ENCODE data around the gene PHF11.

PHF11 gene

DNA sequence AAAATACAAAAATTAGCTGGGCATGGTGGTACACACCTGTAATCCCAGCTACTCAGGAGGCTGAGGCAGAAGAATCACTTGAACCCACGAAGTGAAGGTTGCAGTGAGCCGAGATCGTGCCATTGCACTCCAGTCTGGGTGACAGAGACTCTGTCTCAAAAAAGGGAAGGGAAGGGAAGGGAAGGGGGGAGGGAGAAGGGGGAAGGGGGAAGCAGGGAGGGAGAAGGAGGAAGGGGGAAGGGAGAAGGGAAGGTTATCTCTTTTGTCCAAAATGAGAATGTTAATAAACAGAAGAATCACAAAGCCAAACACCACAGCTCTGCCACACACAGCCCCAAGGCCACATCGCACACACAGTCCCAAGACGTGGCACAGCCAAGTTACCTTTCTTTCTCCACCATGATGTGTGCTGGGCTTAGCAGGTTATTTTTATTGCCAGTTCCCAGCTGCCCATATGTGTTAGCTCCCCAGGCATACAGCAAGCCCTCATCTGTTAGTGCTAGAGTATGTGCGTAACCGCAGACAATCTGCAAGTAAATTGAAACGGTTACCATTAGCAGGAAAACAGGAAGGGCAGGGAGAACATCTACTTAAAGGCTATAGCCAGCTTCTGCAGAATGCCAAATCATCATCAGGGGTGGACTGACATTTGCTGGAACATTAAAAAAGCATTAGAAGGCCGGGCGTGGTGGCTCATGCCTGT lies 55.3 kb downstream of the PHF11 start:
- no peak for TF ChIP-seq CTCF (IDR thresholded peaks at IDR 0.05; ENCODE audit: poor library complexity, severe bottlenecking)
- H3K36me3 ChIP-seq (ENCODE audit: low read depth), result peaks cover 30% of the 10 kb centered on the region
- H3K27ac ChIP-seq (ENCODE audit: poor library complexity, severe bottlenecking), result no peak overlapping the region
- DNase-seq (ENCODE audit: low spot score), result no peak
- H3K9me3 ChIP-seq (ENCODE audit: severe bottlenecking), result no peaks in the 10 kb centered on the region
- no peaks in the 10 kb centered on the region for H3K27me3 ChIP-seq (ENCODE audit: insufficient read depth, poor library complexity, severe bottlenecking)
- ATAC-seq (ENCODE audit: low read depth), result no peak
- H3K4me3 ChIP-seq (ENCODE audit: severe bottlenecking), result no peak overlapping the region
- no peaks in the 10 kb centered on the region for H3K4me1 ChIP-seq (ENCODE audit: insufficient read depth, poor library complexity, severe bottlenecking)

- no peak for TF ChIP-seq CTCF (IDR thresholded peaks at IDR 0.05; ENCODE audit: poor library complexity, severe bottlenecking)
- Histone ChIP-seq H3K27me3 (ENCODE audit: insufficient read depth, poor library complexity, severe bottlenecking) (no peaks in the 10 kb centered on the region), H3K4me1 (ENCODE audit: insufficient read depth, poor library complexity, severe bottlenecking) (no peaks in the 10 kb centered on the region), H3K27ac (ENCODE audit: poor library complexity, severe bottlenecking) (no peak overlapping the region), H3K4me3 (ENCODE audit: severe bottlenecking) (no peak overlapping the region), H3K9me3 (ENCODE audit: severe bottlenecking) (no peaks in the 10 kb centered on the region), H3K36me3 (ENCODE audit: low read depth) (peaks cover 13% of the 10 kb centered on the region)
- no peak for DNase-seq (ENCODE audit: low spot score)
- no peak for ATAC-seq (ENCODE audit: low read depth)
Observed at GRCh38 chr13:49553888-49554287, 58.1 kb downstream of the PHF11 start.

DNA sequence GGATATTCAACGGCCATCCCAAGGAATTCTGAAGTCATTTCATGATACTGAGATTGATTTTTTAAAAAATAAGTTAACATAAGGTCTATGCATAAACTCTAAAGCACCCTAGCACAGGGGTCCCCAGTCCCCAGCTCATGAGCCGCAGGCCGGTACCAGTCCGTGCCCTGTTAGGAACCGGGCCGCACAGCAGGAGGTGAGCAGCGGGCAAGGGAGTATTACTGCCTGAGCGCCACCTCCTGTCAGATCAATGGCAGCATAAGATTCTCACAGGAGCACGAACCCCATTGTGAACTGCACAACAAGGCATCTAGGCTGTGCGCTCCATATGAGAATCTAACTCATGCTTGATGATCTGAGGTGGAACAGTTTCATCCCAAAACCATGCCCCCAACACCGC lies 58.6 kb downstream of the PHF11 start:
- DNase-seq (ENCODE audit: low spot score), result no peak
- TF ChIP-seq CTCF (IDR thresholded peaks at IDR 0.05; ENCODE audit: poor library complexity, severe bottlenecking), result no peak
- Histone ChIP-seq H3K4me3 (ENCODE audit: severe bottlenecking) (no peak overlapping the region), H3K27me3 (ENCODE audit: insufficient read depth, poor library complexity, severe bottlenecking) (no peaks in the 10 kb centered on the region), H3K36me3 (ENCODE audit: low read depth) (peaks cover 12% of the 10 kb centered on the region), H3K9me3 (ENCODE audit: severe bottlenecking) (no peaks in the 10 kb centered on the region), H3K4me1 (ENCODE audit: insufficient read depth, poor library complexity, severe bottlenecking) (no peaks in the 10 kb centered on the region), H3K27ac (ENCODE audit: poor library complexity, severe bottlenecking) (no peak overlapping the region)
- ATAC-seq (ENCODE audit: low read depth), result no peak

DNA sequence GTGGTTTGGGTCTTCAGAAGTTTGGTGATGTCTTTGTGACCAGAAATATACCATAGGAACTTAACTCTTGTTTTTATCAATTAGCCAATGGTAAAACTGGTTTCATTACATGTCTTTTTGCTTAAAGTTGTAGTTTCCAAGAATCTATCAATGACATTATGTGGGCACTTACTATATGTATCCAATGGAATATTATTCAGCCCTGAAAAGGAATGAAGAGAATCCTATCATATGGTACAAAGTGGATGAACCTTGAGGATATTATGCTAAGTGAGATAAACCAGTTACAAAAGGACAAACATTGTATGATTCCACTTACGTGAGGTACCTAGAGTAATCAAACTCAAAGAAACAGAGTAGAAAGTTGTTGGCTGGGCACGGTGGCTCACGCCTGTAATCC lies 63.3 kb downstream of the PHF11 start:
- H3K9me3 ChIP-seq (ENCODE audit: severe bottlenecking), result no peaks in the 10 kb centered on the region
- TF ChIP-seq CTCF (IDR thresholded peaks at IDR 0.05; ENCODE audit: poor library complexity, severe bottlenecking), result no peak
- no peak for DNase-seq (ENCODE audit: low spot score)
- ATAC-seq (ENCODE audit: low read depth), result no peak
- H3K4me3 ChIP-seq (ENCODE audit: severe bottlenecking), result no peak overlapping the region
- H3K27me3 ChIP-seq (ENCODE audit: insufficient read depth, poor library complexity, severe bottlenecking), result no peaks in the 10 kb centered on the region
- H3K27ac ChIP-seq (ENCODE audit: poor library complexity, severe bottlenecking), result no peak overlapping the region
- H3K36me3 ChIP-seq (ENCODE audit: low read depth), result peaks cover 12% of the 10 kb centered on the region
- H3K4me1 ChIP-seq (ENCODE audit: insufficient read depth, poor library complexity, severe bottlenecking), result no peaks in the 10 kb centered on the region

DNA sequence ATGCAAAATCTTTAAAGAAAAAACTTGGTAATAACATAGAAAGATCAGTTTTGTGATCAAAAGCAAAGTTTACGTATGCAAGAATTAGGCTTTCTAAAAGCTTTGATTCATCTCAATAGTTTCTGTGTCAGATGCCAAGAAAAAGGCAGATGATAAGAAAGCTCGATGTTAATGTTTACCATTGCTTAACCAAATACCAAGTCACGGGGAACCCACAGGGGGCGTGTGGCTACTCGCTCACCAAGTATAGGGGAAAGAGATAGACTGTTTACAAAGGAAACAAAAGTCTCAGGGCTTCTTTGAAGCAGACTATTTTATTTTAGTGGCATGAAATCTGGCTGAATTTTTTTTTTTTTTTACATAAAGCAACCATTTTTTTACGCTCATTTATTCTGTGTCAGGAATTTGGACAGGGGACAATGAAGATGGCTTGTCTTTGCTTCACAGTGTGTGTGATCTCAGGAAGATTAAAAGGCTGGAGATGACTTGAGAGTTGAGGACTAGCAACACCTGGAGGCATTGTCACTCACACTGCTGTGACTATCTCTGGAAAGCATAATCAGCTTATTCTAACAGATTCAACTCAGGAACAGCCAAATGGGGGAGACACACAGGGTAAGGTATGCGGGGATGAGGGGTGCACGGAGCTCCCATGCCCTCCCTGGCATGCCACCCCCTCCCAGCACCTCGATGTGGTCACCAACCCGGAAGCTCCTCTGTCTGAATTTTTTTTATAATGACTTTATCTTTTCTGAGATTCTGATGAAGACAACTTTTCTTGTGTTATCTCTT lies 64.7 kb downstream of the PHF11 start:
- H3K36me3 ChIP-seq (ENCODE audit: low read depth), result peaks cover 8% of the 10 kb centered on the region
- DNase-seq (ENCODE audit: low spot score), result no peak

More for the DNA sequence above, 64.7 kb downstream of the PHF11 start:
- no peaks in the 10 kb centered on the region for H3K9me3 ChIP-seq (ENCODE audit: severe bottlenecking)
- peak; percentile 35 for TF ChIP-seq CTCF (IDR thresholded peaks at IDR 0.05; ENCODE audit: poor library complexity, severe bottlenecking)
- ATAC-seq (ENCODE audit: low read depth), result peak; percentile 48; the same call in 1 of the 3 replicates
- no peaks in the 10 kb centered on the region for H3K4me1 ChIP-seq (ENCODE audit: insufficient read depth, poor library complexity, severe bottlenecking)
- H3K27me3 ChIP-seq (ENCODE audit: insufficient read depth, poor library complexity, severe bottlenecking), result no peaks in the 10 kb centered on the region
- no peak overlapping the region for H3K4me3 ChIP-seq (ENCODE audit: severe bottlenecking)
- H3K27ac ChIP-seq (ENCODE audit: poor library complexity, severe bottlenecking), result no peak overlapping the region

All from RWPE2 (cell line).